Activated T-cell treated with anti-CD3 and anti-CD28 coated beads, Interleukin-2, amount 50 U/mL, for 24 hours (primary cell): ENCODE data around the gene CX3CR1.
"Not testable (repeated sequence)": the region's sequence is repeated elsewhere in the genome, so short reads cannot be mapped to it uniquely, and the experiment has no call there.

ENCODE experiments used
- DNase-seq: peaks from one replicate; pipeline ENCODE4 v3.0.0-alpha.2; 2020
- H3K27ac Mint-ChIP-seq: 2 replicates; pipeline ENCODE4 v1.8.0; 2020; ENCODE audit warnings: mild to moderate bottlenecking, mixed read lengths
- H3K27me3 Mint-ChIP-seq: 2 replicates; pipeline ENCODE4 v1.8.0; 2020; ENCODE audit warnings: mixed read lengths
- H3K36me3 Mint-ChIP-seq: 2 replicates; pipeline ENCODE4 v1.8.0; 2020; ENCODE audit warnings: low read depth, mixed read lengths
- H3K4me1 Mint-ChIP-seq: 2 replicates; pipeline ENCODE4 v1.8.0; 2020; ENCODE audit warnings: low read depth, mixed read lengths
- H3K4me3 Mint-ChIP-seq: 2 replicates; pipeline ENCODE4 v1.8.0; 2020; ENCODE audit warnings: mild to moderate bottlenecking, moderate library complexity, mixed read lengths
- H3K9me3 Mint-ChIP-seq: 2 replicates; pipeline ENCODE4 v1.8.0; 2020; ENCODE audit warnings: mixed read lengths

The CX3CR1 gene

DNA sequence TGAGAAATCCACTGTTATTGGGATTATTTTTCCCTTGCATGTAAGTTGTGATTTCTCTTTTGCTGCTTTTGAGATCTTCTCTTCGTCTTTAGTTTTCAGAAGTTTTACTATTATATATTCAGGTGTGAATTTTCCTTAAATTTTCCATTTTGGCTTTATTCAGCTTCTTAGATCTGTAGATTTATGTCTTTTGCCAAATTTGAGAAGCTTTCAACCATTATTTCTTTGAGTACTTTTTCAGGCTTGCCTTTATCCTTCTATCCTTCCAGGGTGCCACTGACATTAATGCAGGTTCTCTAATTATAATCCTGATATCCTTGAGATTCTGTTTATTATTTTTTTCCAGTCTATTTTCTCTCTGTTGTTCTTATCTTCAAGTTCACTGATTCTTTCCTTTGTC is 49.4 kb downstream of the CX3CR1 start:
- H3K4me1 Mint-ChIP-seq = peaks cover 13% of the 10 kb centered on the region
- H3K27ac Mint-ChIP-seq = no peak overlapping the region
- H3K9me3 Mint-ChIP-seq = no peaks in the 10 kb centered on the region
- no peak overlapping the region for H3K4me3 Mint-ChIP-seq
- H3K36me3 Mint-ChIP-seq = no peaks in the 10 kb centered on the region
- H3K27me3 Mint-ChIP-seq = peaks cover 9% of the 10 kb centered on the region
- no peak for DNase-seq

DNA sequence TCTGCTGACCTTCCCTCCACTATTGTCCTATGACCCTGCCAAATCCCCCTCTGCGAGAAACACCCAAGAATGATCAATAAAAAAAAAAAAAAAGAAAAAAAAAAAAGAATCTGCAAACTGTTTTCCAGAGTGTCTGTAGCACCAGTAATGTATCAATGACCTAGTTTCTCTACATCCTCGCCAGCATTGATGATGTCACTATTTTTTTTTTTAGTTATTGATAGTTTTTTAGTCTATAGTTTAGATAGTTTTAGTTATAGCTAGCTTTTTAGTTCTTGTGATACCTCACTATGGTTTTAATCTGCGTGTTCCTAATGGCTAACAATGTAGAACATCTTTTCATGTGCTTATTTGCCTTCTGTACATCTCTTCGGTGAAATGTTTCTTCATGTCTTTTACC is 51.3 kb downstream of the CX3CR1 start:
- H3K9me3 Mint-ChIP-seq = no peaks in the 10 kb centered on the region
- no peaks in the 10 kb centered on the region for H3K36me3 Mint-ChIP-seq
- no peaks in the 10 kb centered on the region for H3K4me1 Mint-ChIP-seq
- peaks cover 6% of the 10 kb centered on the region for H3K27me3 Mint-ChIP-seq
- H3K27ac Mint-ChIP-seq = no peak overlapping the region
- no peak overlapping the region for H3K4me3 Mint-ChIP-seq
- DNase-seq = no peak

DNA sequence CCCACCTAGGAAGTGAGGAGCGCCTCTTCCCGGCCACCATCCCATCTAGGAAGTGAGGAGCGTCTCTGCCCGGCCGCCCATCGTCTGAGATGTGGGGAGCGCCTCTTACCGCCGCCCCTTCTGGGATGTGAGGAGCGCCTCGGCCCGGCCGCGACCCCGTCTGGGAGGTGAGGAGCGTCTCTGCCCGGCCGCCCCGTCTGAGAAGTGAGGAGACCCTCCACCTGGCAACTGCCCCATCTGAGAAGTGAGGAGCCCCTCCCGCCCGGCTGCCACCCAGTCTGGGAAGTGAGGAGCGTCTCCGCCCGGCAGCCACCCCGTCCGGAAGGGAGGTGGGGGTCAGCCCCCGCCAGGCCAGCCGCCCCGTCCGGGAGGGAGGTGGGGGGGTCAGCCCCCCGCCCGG is 52.2 kb downstream of the CX3CR1 start:
- H3K36me3 Mint-ChIP-seq, H3K27ac Mint-ChIP-seq, DNase-seq, H3K9me3 Mint-ChIP-seq, H3K4me1 Mint-ChIP-seq, H3K27me3 Mint-ChIP-seq, H3K4me3 Mint-ChIP-seq: not testable (repeated sequence)

DNA sequence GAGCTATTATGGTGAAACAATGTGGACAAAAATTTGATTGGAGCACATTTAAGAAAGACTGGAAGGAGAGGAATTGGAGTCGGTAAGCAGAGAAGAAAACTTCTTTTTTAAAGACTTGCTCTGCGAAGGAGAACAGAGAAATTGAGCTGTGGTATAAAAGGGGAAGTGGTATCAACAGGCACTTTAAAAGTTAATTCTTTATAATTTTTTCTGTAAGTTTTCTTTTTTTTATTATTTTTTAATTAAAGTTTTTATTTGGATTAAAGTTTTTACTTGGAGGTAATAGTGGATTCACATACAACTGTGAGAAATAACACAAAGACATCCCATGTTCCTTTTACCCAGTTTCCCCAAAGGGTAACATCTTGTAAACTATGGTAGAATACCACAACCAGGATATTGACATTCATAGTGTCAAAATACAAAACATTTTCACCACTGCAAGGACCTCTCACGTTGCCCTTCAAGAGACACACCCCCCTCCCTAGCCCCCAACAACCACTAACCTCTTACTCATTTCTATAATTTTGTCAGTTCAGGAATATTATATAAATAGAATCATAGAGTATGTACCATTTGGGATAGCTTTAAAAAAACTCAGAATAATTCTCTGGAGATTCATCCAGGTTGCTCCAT is 53.6 kb downstream of the CX3CR1 start:
- no peaks in the 10 kb centered on the region for H3K4me1 Mint-ChIP-seq
- no peak overlapping the region for H3K27ac Mint-ChIP-seq
- no peak for DNase-seq
- peaks cover 2% of the 10 kb centered on the region for H3K27me3 Mint-ChIP-seq
- no peak overlapping the region for H3K4me3 Mint-ChIP-seq
- no peaks in the 10 kb centered on the region for H3K36me3 Mint-ChIP-seq
- no peaks in the 10 kb centered on the region for H3K9me3 Mint-ChIP-seq

DNA sequence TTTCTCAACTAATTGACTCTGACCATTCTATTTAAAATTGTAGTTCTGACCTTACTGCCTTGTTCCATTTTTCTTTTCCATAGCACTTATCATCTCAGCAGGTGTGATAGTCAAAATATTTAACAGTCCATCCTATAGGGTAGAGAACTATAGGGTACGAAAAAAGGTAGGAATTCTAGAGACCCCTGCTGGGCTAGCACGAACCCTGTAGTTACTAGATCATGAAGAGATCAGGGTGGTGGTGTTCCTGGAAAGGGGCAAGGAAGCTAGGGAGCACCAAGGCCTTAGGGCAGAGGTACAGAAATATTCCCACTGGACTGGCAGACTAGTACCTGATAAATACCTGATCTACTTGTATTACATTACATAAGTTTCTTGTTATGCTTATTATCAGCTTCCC is 55.5 kb downstream of the CX3CR1 start:
- no peak overlapping the region for H3K27ac Mint-ChIP-seq
- H3K36me3 Mint-ChIP-seq = no peaks in the 10 kb centered on the region
- H3K4me3 Mint-ChIP-seq = no peak overlapping the region
- H3K9me3 Mint-ChIP-seq = no peaks in the 10 kb centered on the region
- H3K27me3 Mint-ChIP-seq = peaks cover 6% of the 10 kb centered on the region
- peaks cover 4% of the 10 kb centered on the region for H3K4me1 Mint-ChIP-seq
- no peak for DNase-seq

DNA sequence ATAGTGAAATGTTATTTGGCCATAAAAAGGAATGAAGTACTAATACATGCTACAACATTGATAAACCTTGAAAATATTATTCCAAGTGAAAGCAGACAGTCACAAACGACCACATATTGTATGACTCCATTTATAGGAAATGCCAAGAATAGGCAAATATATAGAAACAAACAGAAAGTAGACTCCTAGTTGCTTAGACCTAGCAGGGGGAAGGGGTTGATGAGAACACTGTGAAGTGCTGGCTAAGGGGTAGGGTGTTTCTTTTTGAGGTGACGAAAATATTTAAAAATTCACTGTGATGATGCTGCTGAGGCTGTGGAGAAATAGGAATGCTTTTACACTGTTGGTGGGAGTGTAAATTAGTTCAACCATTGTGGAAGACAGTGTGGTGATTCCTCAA is 56.9 kb downstream of the CX3CR1 start:
- no peak overlapping the region for H3K4me3 Mint-ChIP-seq
- peaks cover 6% of the 10 kb centered on the region for H3K27me3 Mint-ChIP-seq
- H3K4me1 Mint-ChIP-seq = peaks cover 4% of the 10 kb centered on the region

DNA sequence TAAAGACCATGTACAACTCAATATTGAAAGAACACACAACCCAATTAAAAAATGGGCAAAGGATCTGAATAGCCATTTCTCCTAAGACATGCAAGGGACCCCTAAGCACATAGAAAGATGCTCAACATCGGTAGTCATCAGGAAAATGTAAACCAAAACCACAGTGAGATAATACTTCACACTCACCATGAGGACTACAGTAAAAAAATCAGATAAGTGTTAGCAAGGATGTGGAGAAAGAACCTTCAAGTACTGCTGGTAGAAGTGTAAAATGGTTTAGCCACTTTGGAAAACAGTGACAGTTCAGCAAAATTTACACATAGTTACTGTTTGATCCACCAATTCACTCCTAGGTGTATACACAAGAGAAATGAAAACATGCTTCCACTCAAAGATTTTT is 57.4 kb downstream of the CX3CR1 start:
- no peaks in the 10 kb centered on the region for H3K9me3 Mint-ChIP-seq
- H3K4me1 Mint-ChIP-seq = peaks cover 4% of the 10 kb centered on the region
- no peak overlapping the region for H3K27ac Mint-ChIP-seq
- H3K36me3 Mint-ChIP-seq = no peaks in the 10 kb centered on the region
- DNase-seq = no peak
- peaks cover 6% of the 10 kb centered on the region for H3K27me3 Mint-ChIP-seq
- H3K4me3 Mint-ChIP-seq = no peak overlapping the region

More for the DNA sequence above, 56.9 kb downstream of the CX3CR1 start:
- no peak for DNase-seq
- Mint-ChIP-seq H3K9me3 (no peaks in the 10 kb centered on the region), H3K27ac (no peak overlapping the region), H3K36me3 (no peaks in the 10 kb centered on the region)

DNA sequence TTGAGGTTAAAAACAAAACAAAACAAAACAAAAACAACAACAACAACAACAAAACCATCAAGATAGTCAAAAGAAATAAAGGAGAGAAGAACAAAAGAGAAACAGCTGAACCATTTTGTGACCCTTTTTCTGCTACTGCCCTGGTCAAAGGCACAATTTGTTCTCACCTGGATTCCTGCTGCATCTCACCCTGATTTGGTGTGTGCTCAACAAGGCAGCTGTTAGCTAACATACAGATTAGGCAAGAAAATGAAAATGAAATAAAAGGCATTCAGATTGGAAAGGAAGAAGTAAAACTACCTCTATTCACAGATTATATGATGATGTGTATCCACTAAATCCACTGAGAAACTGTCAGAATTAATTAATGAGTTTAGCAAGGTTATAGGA is 58.7 kb downstream of the CX3CR1 start:
- no peak for DNase-seq
- H3K27ac Mint-ChIP-seq = no peak overlapping the region
- no peaks in the 10 kb centered on the region for H3K9me3 Mint-ChIP-seq
- H3K4me3 Mint-ChIP-seq = no peak overlapping the region
- H3K36me3 Mint-ChIP-seq = no peaks in the 10 kb centered on the region
- peaks cover 6% of the 10 kb centered on the region for H3K27me3 Mint-ChIP-seq
- peaks cover 8% of the 10 kb centered on the region for H3K4me1 Mint-ChIP-seq

DNA sequence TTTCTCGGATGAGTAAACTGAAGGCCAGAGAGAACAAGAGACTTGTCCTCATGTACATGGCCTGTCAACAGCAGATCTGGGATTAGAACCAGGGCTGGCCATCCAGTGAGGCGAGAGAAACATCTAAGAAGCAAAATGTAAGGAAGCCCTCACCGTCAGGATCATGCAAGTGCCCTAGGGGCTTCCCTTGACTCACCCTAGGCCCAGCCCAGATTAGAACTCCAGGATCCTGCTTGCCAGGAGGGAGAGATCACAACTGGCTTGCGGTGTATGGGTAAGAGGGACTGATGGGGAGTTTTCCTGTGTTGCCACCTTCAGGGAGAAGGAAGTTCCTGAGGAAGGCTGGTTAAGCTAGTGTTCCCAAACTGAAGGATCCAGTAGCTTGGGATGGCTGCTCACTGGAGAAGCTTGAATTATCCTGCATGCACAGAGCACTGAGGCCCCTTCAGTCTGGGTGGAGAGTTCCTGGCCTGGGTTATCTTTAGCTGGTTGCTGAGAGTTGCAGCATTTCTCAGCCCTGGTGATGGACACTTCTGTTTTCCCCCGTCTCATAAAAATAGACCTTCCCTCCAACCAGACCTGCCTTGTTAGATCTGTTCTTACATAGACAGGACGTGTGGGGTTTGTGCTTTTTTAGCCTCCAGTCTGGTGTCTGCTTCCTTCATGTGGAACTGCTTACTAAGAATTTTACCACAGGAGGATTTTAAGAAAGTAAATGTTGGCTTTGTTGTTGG is 59.3 kb downstream of the CX3CR1 start:
- H3K36me3 Mint-ChIP-seq = no peaks in the 10 kb centered on the region
- H3K4me3 Mint-ChIP-seq = no peak overlapping the region
- peaks cover 6% of the 10 kb centered on the region for H3K27me3 Mint-ChIP-seq
- DNase-seq = no peak
- peaks cover 12% of the 10 kb centered on the region for H3K4me1 Mint-ChIP-seq
- H3K27ac Mint-ChIP-seq = no peak overlapping the region
- no peaks in the 10 kb centered on the region for H3K9me3 Mint-ChIP-seq

DNA sequence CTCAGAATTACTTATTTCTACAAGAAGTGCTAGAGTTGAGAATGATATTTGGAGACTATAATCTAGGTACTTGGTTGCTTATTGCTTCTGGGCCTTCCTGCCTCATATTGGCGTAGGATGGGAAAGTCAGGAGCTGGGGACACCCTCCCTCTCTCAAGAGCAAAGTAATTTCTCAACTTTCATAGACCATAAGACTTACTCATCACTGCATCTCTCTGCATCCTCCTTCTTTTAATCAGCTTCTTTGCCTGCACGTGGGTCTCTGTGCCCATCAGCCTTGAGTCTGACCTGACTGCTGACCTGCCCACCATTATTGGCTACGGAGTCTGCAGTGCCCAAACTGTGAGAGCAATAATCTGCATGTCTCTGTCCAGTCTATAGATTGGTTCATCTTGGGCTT is 60.1 kb downstream of the CX3CR1 start:
- no peaks in the 10 kb centered on the region for H3K9me3 Mint-ChIP-seq
- no peak for DNase-seq
- H3K4me3 Mint-ChIP-seq = no peak overlapping the region
- no peak overlapping the region for H3K27ac Mint-ChIP-seq
- H3K4me1 Mint-ChIP-seq = peaks cover 12% of the 10 kb centered on the region
- H3K36me3 Mint-ChIP-seq = no peaks in the 10 kb centered on the region
- peaks cover 6% of the 10 kb centered on the region for H3K27me3 Mint-ChIP-seq

DNA sequence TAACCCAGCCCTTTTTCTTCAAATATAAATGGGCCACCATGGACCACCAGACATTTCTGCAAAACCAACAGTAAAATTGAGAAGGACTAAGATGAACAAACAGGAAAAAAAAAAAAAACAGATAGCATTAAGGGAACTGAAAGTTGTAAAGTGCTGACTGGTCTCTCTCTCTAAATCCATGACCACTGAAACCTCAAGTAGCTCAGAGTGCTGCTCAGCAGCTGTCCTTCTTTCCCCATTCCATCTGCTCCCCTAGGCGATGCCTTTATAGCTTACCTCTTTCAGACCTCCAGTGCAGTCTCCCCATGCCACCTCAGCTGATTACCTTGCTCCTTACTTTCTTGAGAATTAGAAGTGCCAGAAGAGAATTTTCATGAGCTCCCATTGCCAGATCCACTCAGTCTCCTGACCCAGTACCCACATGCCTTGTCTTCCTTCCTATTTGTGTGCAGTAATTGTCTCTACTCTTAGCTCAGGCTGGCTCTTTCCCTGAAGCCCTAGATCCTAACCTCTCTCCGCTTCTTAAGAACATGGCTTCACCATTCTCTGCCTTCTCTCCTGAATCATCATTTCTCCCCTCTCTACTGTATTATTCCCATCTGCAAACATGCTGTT is 63.6 kb downstream of the CX3CR1 start:
- H3K4me1 Mint-ChIP-seq = peaks cover 12% of the 10 kb centered on the region
- no peaks in the 10 kb centered on the region for H3K36me3 Mint-ChIP-seq
- no peak overlapping the region for H3K27ac Mint-ChIP-seq
- H3K4me3 Mint-ChIP-seq = no peak overlapping the region
- DNase-seq = no peak
- no peaks in the 10 kb centered on the region for H3K9me3 Mint-ChIP-seq
- peaks cover 3% of the 10 kb centered on the region for H3K27me3 Mint-ChIP-seq

DNA sequence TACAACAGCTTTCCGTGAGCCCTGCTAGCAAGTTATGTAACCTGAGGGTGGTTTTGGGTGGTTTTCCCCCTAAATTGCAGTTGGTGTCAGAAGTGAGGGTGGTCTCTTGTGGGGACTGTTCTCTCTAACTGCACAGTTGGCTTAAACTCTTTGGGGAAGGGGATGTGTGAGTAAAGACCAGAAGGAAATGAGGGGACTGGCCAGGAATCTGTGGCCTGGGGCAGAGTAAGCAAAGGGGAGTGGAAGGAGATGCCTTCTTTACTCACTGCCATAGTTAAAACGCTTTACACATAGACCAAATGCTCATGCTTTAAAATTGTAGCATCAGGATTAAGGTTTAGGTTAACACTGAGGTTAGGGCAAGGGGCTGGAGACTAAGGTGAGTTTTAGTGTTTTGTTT is 66.2 kb downstream of the CX3CR1 start:
- no peak for DNase-seq
- Mint-ChIP-seq H3K4me3 (no peak overlapping the region), H3K4me1 (peaks cover 14% of the 10 kb centered on the region), H3K36me3 (no peaks in the 10 kb centered on the region), H3K9me3 (no peaks in the 10 kb centered on the region), H3K27me3 (no peaks in the 10 kb centered on the region), H3K27ac (no peak overlapping the region)
